CMK (cell line): ENCODE data around the gene KCNJ10.

Source experiments
- DNase-seq: peaks from one replicate; pipeline ENCODE4 v3.0.0-alpha.2; 2010; ENCODE audit warnings: low read depth

The KCNJ10 gene

DNA sequence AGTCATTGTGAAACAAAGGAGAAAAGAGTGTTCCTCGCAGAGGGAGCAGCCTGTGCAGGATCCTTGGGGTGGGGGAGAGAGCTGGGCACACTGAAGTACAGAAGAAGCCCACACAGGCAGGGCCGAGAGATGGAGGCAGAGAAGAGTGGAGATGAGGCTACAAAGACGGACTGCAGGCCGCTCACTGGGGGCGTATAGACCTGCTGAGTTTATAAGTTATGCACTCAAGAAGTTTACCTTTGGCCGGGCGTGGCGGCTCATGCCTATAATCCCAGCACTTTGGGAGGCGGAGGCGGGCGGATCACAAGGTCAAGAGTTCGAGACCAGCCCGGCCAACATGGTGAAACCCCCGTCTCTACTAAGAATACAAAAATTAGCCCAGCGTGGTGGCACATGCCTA lies 108.3 kb downstream of the KCNJ10 start:
- no peak for DNase-seq

GRCh38 chr1:159960721-159961381 lies 109.1 kb downstream of the KCNJ10 start:
- DNase-seq, result no peak

DNA sequence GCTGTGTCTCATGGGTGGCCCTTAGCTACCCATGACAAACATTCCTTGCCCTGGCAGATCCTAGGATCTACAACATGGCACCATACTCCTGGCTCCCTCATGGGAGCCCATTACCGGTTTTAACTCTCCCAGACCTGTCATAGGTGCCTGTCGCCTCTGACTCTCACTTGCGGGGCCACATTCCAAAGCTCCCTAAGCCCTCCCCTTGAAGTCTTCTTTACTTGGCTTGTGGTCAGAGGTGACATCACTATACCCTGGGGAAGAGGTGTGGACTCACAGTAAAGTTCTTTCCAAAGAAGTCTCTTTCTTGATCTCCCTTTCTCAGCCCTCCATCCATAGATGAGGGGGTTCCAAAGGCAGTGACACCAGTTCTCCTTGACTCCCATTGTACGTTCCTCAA lies 110.5 kb downstream of the KCNJ10 start:
- DNase-seq, result no peak

DNA sequence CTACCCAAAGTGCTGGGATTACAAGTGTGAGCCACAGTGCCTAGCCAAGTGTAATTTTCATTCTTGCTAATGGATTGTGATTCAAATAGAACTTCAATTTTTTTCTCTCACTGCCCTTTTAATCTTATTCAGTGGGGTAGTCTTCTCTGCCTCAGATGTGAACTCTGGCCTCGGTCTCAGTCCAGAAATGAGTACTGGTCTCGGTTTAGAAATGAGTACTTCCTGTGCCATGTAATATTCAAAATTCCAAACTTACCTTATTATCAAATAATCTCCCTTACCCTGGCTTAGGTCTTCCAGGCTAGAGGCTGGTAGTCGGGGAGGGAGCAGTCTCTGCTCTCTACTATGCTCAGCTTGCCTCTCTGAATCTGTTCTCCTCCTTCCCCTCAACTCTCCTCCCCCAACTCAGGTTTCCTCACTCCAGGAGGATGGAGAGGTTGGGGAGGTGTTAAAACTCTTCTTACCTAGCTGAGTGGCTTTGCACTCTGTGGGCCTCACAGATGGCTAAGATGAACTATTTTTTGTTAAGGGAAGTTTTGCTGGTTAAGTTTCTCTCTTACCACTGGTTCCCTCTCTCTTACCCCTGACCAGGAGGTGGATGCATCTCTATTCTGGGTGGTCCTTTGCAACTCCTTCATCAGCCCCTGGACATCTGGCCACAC lies 111.1 kb downstream of the KCNJ10 start:
- DNase-seq, result no peak

DNA sequence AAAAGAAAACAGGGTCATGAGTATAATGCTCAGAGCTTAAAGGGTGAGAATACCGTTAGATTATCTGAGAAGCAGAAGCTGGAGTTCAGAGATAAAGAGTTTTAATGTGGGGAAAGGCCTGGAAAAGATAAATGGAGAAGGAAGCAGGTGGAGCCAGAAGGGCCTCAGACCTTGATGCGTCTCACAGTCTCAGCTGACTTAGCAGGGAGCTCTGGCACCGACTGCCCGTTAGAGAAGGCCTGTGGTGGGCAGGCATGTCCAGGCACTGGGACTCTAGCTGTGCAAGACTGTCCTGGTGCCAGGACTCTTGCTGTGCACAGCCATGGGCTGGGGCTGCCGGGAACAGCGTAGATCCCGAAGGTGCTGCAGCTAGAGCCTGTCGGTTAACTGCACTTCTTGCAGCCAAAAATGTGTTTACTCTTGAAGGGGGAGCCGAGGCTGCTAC lies 112.1 kb downstream of the KCNJ10 start:
- no peak for DNase-seq

GRCh38 chr1:159955456-159955855 lies 114.5 kb downstream of the KCNJ10 start:
- no peak for DNase-seq

- DNase-seq, result no peak
Measured at GRCh38 chr1:159953536-159954515, 116.1 kb downstream of the KCNJ10 start, which contains the start of gene SLAMF9. SLAMF9 (minus strand) TSS chr1:159954237; CDS start chr1:159954137, 100 bp downstream.

DNA sequence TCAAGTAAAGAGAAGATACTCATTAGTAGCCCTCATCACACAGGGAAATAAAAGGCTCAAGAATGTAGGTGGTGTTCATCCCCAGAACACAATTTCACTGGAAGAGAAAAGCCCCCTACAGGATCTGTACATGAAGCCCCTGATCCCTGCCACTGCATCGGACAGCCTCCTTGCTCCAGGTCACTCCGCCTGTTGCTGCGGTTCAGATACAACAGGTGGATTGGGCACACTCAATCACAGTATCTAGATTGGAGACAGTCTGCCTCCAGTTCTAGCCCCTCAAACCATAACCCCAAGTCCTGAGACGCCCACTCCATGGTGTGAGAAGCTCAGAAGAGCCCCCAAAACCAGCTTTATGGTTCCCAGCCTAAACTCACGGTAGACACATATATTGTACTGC lies 117.0 kb downstream of the KCNJ10 start:
- DNase-seq, result no peak

- no peak for DNase-seq
Measured at GRCh38 chr1:159951551-159951950, 118.4 kb downstream of the KCNJ10 start.

GRCh38 chr1:159951016-159951415 lies 118.9 kb downstream of the KCNJ10 start:
- no peak for DNase-seq

GRCh38 chr1:159949981-159950381 lies 120.0 kb downstream of the KCNJ10 start:
- no peak for DNase-seq

DNA sequence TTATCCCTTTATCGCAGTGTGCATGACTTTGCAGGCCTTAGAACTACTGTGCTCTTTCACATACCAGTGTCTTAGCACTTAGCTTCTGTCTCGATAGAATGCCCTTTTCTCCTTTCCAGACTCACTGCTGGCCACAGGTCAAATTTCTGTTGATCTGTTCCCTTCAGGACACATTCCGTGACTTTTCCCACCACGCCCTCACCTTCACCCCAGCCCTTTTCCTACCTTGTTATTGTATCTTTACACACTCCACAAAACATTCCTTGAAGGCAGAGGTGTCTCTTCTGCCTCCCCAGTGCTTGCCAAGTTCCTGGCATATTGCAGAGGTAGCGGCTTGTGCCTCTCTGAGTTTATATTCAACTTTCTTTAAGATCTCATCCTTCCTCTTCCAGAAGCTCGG lies 120.8 kb downstream of the KCNJ10 start:
- DNase-seq, result no peak
